Effector memory CD8-positive, alpha-beta T cell (primary cell): ENCODE results near the gene VTA1.
"Not testable (repeated sequence)": the region's sequence is repeated elsewhere in the genome, so short reads cannot be mapped to it uniquely, and the experiment has no call there.

Source experiments
- ATAC-seq: fragments of 150-1000 bp; cut with Tn5 transposase; replicated peaks from 2 replicates; pipeline ENCODE4 v1.10.0; 2021; ENCODE audit warnings: mild to moderate bottlenecking, moderate library complexity
- DNase-seq, 3 experiments: peaks; one replicate each; pipeline ENCODE4 v3.0.0; 2021
- H3K27ac Mint-ChIP-seq, 2 donors: one replicate each; pipeline ENCODE4 v1.8.0; 2022; ENCODE audit warnings: mild to moderate bottlenecking in 2 of 2, mixed read lengths in 2 of 2, moderate library complexity in 2 of 2
- H3K27me3 Mint-ChIP-seq, 2 donors: one replicate each; pipeline ENCODE4 v1.8.0; 2022; ENCODE audit warnings: mixed read lengths in 2 of 2
- H3K36me3 Mint-ChIP-seq: one replicate; pipeline ENCODE4 v1.8.0; 2022; ENCODE audit warnings: mild to moderate bottlenecking, moderate library complexity, mixed read lengths; ENCODE audit not compliant: insufficient read depth
- H3K4me1 Mint-ChIP-seq, 2 donors: one replicate each; pipeline ENCODE4 v1.8.0; 2022; ENCODE audit warnings: low read depth in 2 of 2, mixed read lengths in 2 of 2
- H3K4me3 Mint-ChIP-seq, 2 donors: one replicate each; pipeline ENCODE4 v1.8.0; 2022; ENCODE audit warnings: mild to moderate bottlenecking in 2 of 2, mixed read lengths in 2 of 2, moderate library complexity in 2 of 2
- H3K9me3 Mint-ChIP-seq, 2 donors: one replicate each; pipeline ENCODE4 v1.8.0; 2022; ENCODE audit warnings: mixed read lengths in 2 of 2
- total RNA-seq, 9 experiments: gene quantifications; one replicate each; lab custom pipeline; 2026; lab: John Stamatoyannopoulos, UW

Gene VTA1
- 14.1 to 80.4 (median 48.8) reads per million in 9 experiments for total RNA-seq

DNA sequence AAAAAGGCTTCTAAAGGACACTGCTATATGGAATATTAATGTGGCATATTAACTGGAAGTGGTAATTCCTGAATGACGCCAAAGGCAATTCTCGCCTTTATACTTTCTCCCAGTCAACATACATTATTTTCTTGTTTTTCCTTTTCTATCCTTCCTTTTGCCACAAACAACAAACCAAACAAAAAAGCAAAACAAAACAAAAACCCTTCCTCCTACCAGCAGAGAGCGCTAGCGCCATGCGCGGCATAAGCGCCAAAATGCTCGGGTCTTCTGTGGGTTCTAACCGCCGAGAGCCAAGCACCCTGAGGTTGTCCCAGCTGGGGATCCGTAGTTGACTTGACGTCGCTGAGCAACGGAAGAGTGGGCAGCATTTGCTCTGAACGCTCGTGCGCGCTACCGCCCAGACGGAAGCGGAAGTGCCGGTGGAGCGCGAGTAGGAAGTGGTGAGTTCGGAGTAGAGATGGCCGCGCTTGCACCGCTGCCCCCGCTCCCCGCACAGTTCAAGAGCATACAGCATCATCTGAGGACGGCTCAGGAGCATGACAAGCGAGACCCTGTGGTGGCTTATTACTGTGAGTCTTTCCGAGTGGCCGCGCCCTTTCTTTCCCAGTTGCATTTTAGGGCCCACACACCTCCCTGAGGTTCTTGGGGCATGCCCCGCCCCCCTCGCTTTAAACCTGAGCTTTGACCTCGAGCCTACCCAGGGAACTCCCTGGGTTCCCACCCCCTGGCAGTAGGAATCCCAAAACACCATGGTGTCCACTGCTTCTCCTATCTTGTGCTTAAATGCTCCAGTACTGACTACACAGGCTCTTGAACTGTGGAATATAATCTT, at the start of gene VTA1, which contains the start of gene NMBR:
TSS of gene VTA1 (plus strand) at position 436 of the 835 bp plus-strand sequence. CDS start at position 461, 25 bp downstream.
TSS of gene NMBR (minus strand) at position 295 of the 835 bp plus-strand sequence. CDS start 58,464 bp downstream, outside the sequence.
- Mint-ChIP-seq H3K27ac (peak within 1 kb of the TSS; percentile 67 to 96), H3K4me1 (peaks cover 37 to 55% of the 10 kb centered on the region in 2 donors), H3K36me3 (peaks cover 27% of the 10 kb centered on the region), H3K27me3 (no peaks in the 10 kb centered on the region), H3K4me3 (peak within 1 kb of the TSS; percentile 95 to 96), H3K9me3 (no peaks in the 10 kb centered on the region)
- peak; percentile 96 for ATAC-seq
- DNase-seq, result peak; percentile 94 to 96 (median 95)

GRCh38 chr6:142104820-142105219, 42.2 kb upstream of the VTA1 start:
- not testable (repeated sequence) for H3K9me3 Mint-ChIP-seq, H3K27ac Mint-ChIP-seq, H3K4me1 Mint-ChIP-seq, ATAC-seq, H3K36me3 Mint-ChIP-seq, DNase-seq, H3K4me3 Mint-ChIP-seq, H3K27me3 Mint-ChIP-seq

GRCh38 chr6:142110820-142111219, 36.2 kb upstream of the VTA1 start:
- H3K9me3 Mint-ChIP-seq, H3K27ac Mint-ChIP-seq: not testable (repeated sequence)

GRCh38 chr6:142112451-142113061, 34.5 kb upstream of the VTA1 start:
- ATAC-seq, result peak; percentile 48
- H3K36me3 Mint-ChIP-seq, result no peaks in the 10 kb centered on the region
- H3K4me3 Mint-ChIP-seq, result no peak overlapping the region
- no peak overlapping the region for H3K27ac Mint-ChIP-seq
- DNase-seq, result peak; percentile 64 to 72 (median 69)
- no peaks in the 10 kb centered on the region for H3K9me3 Mint-ChIP-seq
- H3K27me3 Mint-ChIP-seq, result peaks cover 0 to 18% of the 10 kb centered on the region in 2 donors
- H3K4me1 Mint-ChIP-seq, result no peaks in the 10 kb centered on the region

More at GRCh38 chr6:142110820-142111219, 36.2 kb upstream of the VTA1 start:
- not testable (repeated sequence) for DNase-seq, H3K4me1 Mint-ChIP-seq, H3K4me3 Mint-ChIP-seq, H3K36me3 Mint-ChIP-seq, ATAC-seq
- peaks cover 0 to 13% of the 10 kb centered on the region in 2 donors for H3K27me3 Mint-ChIP-seq

GRCh38 chr6:142117366-142117765, 29.7 kb upstream of the VTA1 start:
- H3K27ac Mint-ChIP-seq, result no peak overlapping the region
- ATAC-seq (no peak), DNase-seq (no peak)
- no peaks in the 10 kb centered on the region for H3K36me3 Mint-ChIP-seq
- H3K27me3 Mint-ChIP-seq, result peaks cover 16 to 36% of the 10 kb centered on the region in 2 donors
- no peaks in the 10 kb centered on the region for H3K9me3 Mint-ChIP-seq
- no peaks in the 10 kb centered on the region for H3K4me1 Mint-ChIP-seq
- no peak overlapping the region for H3K4me3 Mint-ChIP-seq

DNA sequence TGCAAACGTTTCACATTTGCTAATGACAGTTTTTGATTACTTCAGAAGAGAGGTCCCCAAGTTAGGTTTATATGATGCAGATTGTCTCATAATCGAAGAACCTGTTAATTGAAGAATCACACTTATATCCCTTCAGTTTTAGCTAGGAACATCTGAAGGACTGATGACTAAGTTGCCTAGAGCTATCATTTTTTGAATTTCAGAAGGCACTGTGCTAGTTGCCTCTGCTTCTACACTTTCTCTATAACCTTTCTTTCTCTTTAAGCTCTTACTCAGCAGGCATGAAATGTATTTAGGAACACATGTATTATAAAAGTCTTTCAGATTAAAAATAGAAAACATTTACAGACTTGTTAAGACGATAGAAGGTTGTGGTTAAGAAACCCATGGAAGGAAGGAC, 28.7 kb upstream of the VTA1 start:
- Mint-ChIP-seq H3K9me3 (no peaks in the 10 kb centered on the region), H3K36me3 (no peaks in the 10 kb centered on the region), H3K4me3 (no peak overlapping the region), H3K27me3 (peaks cover 16 to 36% of the 10 kb centered on the region in 2 donors), H3K4me1 (no peaks in the 10 kb centered on the region), H3K27ac (no peak overlapping the region)
- no peak for DNase-seq
- ATAC-seq, result no peak

DNA sequence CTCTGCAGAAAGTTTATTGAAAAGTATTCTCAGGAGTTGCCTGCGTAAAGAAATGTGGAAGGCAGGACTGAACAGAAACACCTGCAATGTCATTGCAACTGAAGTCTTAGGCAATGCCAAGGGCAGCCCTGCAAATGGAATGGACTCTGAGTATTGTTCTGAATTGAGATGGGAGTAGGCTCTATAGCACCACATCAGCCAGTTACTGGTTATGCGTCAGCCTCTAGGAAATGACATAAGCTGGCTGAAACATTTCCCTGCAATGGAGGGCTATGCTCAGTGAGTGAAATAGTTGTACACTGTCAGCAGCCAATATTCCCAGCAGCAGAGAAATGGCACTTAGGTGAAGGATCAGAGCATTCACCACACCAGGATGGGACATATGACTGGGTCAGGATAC, 28.1 kb upstream of the VTA1 start:
- H3K4me3 Mint-ChIP-seq, result no peak overlapping the region
- no peak for ATAC-seq
- no peaks in the 10 kb centered on the region for H3K36me3 Mint-ChIP-seq
- no peaks in the 10 kb centered on the region for H3K9me3 Mint-ChIP-seq
- H3K27me3 Mint-ChIP-seq, result peaks cover 16 to 36% of the 10 kb centered on the region in 2 donors
- DNase-seq, result no peak
- H3K27ac Mint-ChIP-seq, result no peak overlapping the region
- no peaks in the 10 kb centered on the region for H3K4me1 Mint-ChIP-seq

DNA sequence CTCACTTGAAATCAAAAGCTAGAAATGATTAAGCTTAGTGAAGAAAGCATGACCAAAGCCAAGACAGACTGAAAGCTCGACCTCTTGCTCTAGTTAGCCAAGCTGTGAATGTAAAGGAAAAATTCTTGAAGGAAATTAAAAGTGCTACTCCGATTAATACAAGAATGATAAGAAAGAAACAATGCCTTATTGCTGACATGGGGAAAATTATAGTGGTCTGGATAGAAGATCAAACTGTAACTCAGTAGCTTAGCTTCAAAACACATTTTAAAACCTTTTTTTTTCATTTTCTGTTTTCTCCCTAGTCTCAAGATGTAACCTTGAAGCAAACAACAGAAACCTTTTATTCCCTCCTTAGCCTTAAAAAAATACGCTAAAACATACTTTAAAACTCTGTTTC, 25.7 kb upstream of the VTA1 start:
- Mint-ChIP-seq H3K36me3 (no peaks in the 10 kb centered on the region), H3K4me1 (no peaks in the 10 kb centered on the region), H3K4me3 (no peak overlapping the region), H3K27me3 (peaks cover 16 to 37% of the 10 kb centered on the region in 2 donors), H3K9me3 (no peaks in the 10 kb centered on the region), H3K27ac (no peak overlapping the region)
- no peak for ATAC-seq
- DNase-seq, result no peak

DNA sequence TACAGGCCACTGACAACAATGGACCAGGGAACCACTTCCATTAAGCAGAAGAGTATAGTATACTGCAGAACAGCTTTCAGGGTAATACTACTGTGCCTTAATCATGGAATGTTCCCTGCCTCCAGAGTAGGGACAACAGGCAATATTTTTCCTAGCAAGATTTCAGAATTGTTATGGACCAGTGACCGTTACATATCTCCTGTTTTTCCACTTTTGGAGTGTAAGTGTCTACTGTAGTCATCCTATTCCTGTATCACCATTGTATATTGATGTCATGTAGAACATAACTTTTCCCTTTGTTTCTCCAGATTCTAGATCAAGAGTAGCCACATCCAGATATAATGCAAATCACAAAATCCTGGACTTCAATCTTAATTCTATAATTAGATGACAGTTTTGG, 16.2 kb upstream of the VTA1 start:
- H3K27me3 Mint-ChIP-seq, result peaks cover 30 to 60% of the 10 kb centered on the region in 2 donors
- ATAC-seq (no peak), DNase-seq (no peak)
- no peak overlapping the region for H3K4me3 Mint-ChIP-seq
- no peaks in the 10 kb centered on the region for H3K9me3 Mint-ChIP-seq
- no peaks in the 10 kb centered on the region for H3K4me1 Mint-ChIP-seq
- H3K27ac Mint-ChIP-seq, result no peak overlapping the region
- H3K36me3 Mint-ChIP-seq, result no peaks in the 10 kb centered on the region

DNA sequence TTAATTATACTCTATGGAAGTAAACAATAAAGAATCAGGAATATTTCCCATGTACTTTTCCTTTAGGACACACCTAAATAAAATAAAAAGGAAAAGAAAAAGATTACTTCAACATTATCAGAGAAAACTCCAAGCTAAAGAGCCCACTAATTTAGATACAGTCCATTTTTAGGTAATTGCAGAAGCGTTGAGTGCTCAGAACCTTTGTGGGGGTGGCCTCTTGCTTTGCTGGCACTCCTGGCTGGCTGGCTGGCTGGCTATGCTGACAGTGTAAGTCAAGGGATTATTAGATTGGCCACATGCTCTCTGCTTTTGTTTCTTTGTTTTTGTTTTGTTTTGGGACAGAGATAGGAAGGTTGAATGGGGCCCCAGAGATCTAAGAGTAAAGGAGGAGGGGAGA, 14.4 kb upstream of the VTA1 start, which contains the start of gene GJE1:
TSS of gene GJE1 (plus strand) at position 301 of the 400 bp plus-strand sequence. CDS start 234 bp downstream, outside the sequence.
- H3K27ac Mint-ChIP-seq, result no peak within 1 kb of the TSS
- no peak for DNase-seq
- no peaks in the 10 kb centered on the region for H3K9me3 Mint-ChIP-seq
- H3K4me3 Mint-ChIP-seq, result no peak within 1 kb of the TSS
- H3K27me3 Mint-ChIP-seq, result peaks cover 30 to 46% of the 10 kb centered on the region in 2 donors
- H3K4me1 Mint-ChIP-seq, result no peaks in the 10 kb centered on the region
- ATAC-seq, result no peak
- H3K36me3 Mint-ChIP-seq, result no peaks in the 10 kb centered on the region

DNA sequence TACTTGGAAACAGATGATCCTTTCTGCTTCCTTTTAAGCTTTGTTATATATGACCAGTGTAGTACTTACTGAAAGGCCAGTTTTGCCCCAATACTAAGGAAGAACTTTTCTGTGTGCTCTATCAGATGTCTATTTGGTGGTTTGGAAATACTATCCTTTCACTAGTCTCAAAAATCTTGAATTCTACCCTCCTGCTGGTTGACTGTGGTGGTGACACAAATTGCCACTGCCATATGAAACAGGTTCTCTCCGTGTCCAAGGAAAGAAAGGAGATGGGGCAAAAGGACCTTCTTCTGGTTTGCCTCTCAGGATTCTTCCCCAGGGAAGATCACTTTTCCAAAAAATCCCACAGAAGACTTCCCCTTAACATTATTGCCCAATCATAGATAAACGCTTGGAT, 8.2 kb upstream of the VTA1 start:
- no peaks in the 10 kb centered on the region for H3K9me3 Mint-ChIP-seq
- no peak overlapping the region for H3K4me3 Mint-ChIP-seq
- no peak overlapping the region for H3K27ac Mint-ChIP-seq
- peaks cover 15 to 17% of the 10 kb centered on the region in 2 donors for H3K27me3 Mint-ChIP-seq
- no peak for DNase-seq
- no peaks in the 10 kb centered on the region for H3K4me1 Mint-ChIP-seq
- ATAC-seq, result no peak
- H3K36me3 Mint-ChIP-seq, result no peaks in the 10 kb centered on the region

GRCh38 chr6:142141531-142141930, 5.5 kb upstream of the VTA1 start:
- H3K27me3 Mint-ChIP-seq, result peaks cover 14 to 15% of the 10 kb centered on the region in 2 donors
- not testable (repeated sequence) for H3K27ac Mint-ChIP-seq, H3K4me3 Mint-ChIP-seq, H3K36me3 Mint-ChIP-seq, H3K9me3 Mint-ChIP-seq, H3K4me1 Mint-ChIP-seq, DNase-seq, ATAC-seq

DNA sequence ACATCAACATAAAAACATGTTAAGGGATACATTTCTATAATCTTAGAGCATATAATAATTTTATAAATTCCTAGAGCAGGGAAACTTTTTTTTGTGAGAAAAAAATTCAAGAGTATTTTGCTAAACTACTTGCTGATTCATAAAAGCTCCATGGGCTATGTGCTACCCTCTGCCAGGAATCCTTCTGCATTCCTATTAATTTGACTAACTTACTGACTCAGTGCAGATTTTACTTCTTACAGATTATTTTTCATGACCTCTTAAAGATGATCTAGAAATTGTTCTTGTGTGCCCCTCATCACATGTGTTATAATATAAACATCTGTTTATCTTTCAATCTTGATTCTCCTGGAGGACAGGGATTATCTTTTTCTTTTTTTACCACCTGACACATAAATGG, 5.7 kb downstream of the VTA1 start:
- no peaks in the 10 kb centered on the region for H3K27me3 Mint-ChIP-seq
- peaks cover 38 to 66% of the 10 kb centered on the region in 2 donors for H3K4me1 Mint-ChIP-seq
- no peak overlapping the region for H3K27ac Mint-ChIP-seq
- ATAC-seq (no peak), DNase-seq (no peak)
- no peak overlapping the region for H3K4me3 Mint-ChIP-seq
- H3K9me3 Mint-ChIP-seq, result no peaks in the 10 kb centered on the region
- H3K36me3 Mint-ChIP-seq, result peaks cover 15% of the 10 kb centered on the region
